Measurements from ENCODE around the gene NR1D1. TPM values are rescaled to one million over a fixed set of nuclear protein-coding genes. Genes with fewer than 3 reads are reported as not detected.

The NR1D1 gene
- total and polyA plus RNA-seq, 7 experiments from 2014 or later: 3.6 to 34.2 (median 16.4) TPM

- Histone ChIP-seq H3K27me3 (ENCODE audit: control insufficient read depth in 2 of 2, insufficient read depth in 2 of 2, low read length in 2 of 2) (no peaks in the 10 kb centered on the region), H3K9me3 (ENCODE audit: control insufficient read depth in 2 of 3, low read length in 3 of 3) (no peaks in the 10 kb centered on the region), H3K4me3 (ENCODE audit: low read length) (no peak overlapping the region), H3K27ac (ENCODE audit: low read depth, low read length) (no peak overlapping the region), H3K4me1 (ENCODE audit: control insufficient read depth in 2 of 2, insufficient read depth in 2 of 2, low read length in 2 of 2) (peaks cover 22 to 35% of the 10 kb centered on the region in 2 donors), H3K36me3 (ENCODE audit: control insufficient read depth in 2 of 3, insufficient read depth in 3 of 3, low read length in 3 of 3) (peaks cover 0 to 86% (median 29%) of the 10 kb centered on the region in 3 experiments)
- Mint-ChIP-seq H3K27ac (peak overlapping the region in 3 of 9 donors; percentile 14 to 51 (median 42)), H3K27me3 (no peaks in the 10 kb centered on the region), H3K4me1 (peaks cover 31 to 58% (median 43%) of the 10 kb centered on the region in 7 donors), H3K4me3 (no peak overlapping the region), H3K36me3 (peaks cover 14 to 44% (median 30%) of the 10 kb centered on the region in 5 donors), H3K9me3 (peaks cover 0 to 4% (median 0%) of the 10 kb centered on the region in 11 donors)
- DNase-seq (no peak), ATAC-seq (no peak)
- CTCF ChIA-PET: interaction anchor here (1.6 to 7.2 kb wide), 2 partner anchors 14 to 18 kb away, joined by 9 to 49 read pairs; no protein-coding TSS in a partner anchor
- intact Hi-C loops (cut with micrococcal nuclease): no loop called here
- POLR2A ChIA-PET: interaction anchor here (0.7 to 12.4 kb wide), 9 partner anchors 8 to 31 kb away, joined by 3 to 291 read pairs (median 7); no protein-coding TSS in a partner anchor
Measured at GRCh38 chr17:40092581-40092980, 7.8 kb downstream of the NR1D1 start.

GRCh38 chr17:40091691-40092397 lies 8.5 kb downstream of the NR1D1 start:
- Mint-ChIP-seq H3K27ac (peak overlapping the region in 4 of 9 donors; percentile 21 to 72 (median 56)), H3K27me3 (no peaks in the 10 kb centered on the region), H3K4me1 (peaks cover 30 to 58% (median 41%) of the 10 kb centered on the region in 7 donors), H3K4me3 (no peak overlapping the region), H3K9me3 (peaks cover 0 to 4% (median 0%) of the 10 kb centered on the region in 11 donors), H3K36me3 (peaks cover 20 to 45% (median 33%) of the 10 kb centered on the region in 5 donors)
- no peaks in the 10 kb centered on the region for H3K27me3 ChIP-seq (ENCODE audit: control insufficient read depth in 2 of 2, insufficient read depth in 2 of 2, low read length in 2 of 2)
- ATAC-seq (no peak), DNase-seq (no peak)
- no peaks in the 10 kb centered on the region for H3K9me3 ChIP-seq (ENCODE audit: control insufficient read depth in 2 of 3, low read length in 3 of 3)
- H3K36me3 ChIP-seq (ENCODE audit: control insufficient read depth in 2 of 3, insufficient read depth in 3 of 3, low read length in 3 of 3): peaks cover 1 to 86% (median 36%) of the 10 kb centered on the region in 3 experiments
- peaks cover 15 to 28% of the 10 kb centered on the region in 2 donors for H3K4me1 ChIP-seq (ENCODE audit: control insufficient read depth in 2 of 2, insufficient read depth in 2 of 2, low read length in 2 of 2)
- ChIA-PET POLR2A (interaction anchor here (1.0 to 4.2 kb wide), 2 partner anchors 16 to 19 kb away, joined by 3 to 19 read pairs; no protein-coding TSS in a partner anchor), CTCF (no interaction called here)
- H3K4me3 ChIP-seq (ENCODE audit: low read length): no peak overlapping the region
- intact Hi-C loops (cut with micrococcal nuclease): no loop called here
- no peak overlapping the region for H3K27ac ChIP-seq (ENCODE audit: low read depth, low read length)

- ATAC-seq: no peak
- intact Hi-C loops (cut with micrococcal nuclease): no loop called here
- H3K36me3 Mint-ChIP-seq: peaks cover 15 to 38% (median 25%) of the 10 kb centered on the region in 5 donors
- no peak for DNase-seq
- H3K27ac ChIP-seq (ENCODE audit: low read depth, low read length): no peak overlapping the region
- no peak overlapping the region for H3K4me3 ChIP-seq (ENCODE audit: low read length)
- no peaks in the 10 kb centered on the region for H3K9me3 ChIP-seq (ENCODE audit: control insufficient read depth in 2 of 3, low read length in 3 of 3)
- peaks cover 4 to 95% (median 44%) of the 10 kb centered on the region in 3 experiments for H3K36me3 ChIP-seq (ENCODE audit: control insufficient read depth in 2 of 3, insufficient read depth in 3 of 3, low read length in 3 of 3)
- ChIA-PET CTCF (interaction anchor here (1.1 to 1.7 kb wide), 3 partner anchors 15 to 77 kb away, joined by 4 to 11 read pairs (median 8); no protein-coding TSS in a partner anchor), POLR2A (interaction anchor here (0.5 to 2.4 kb wide), 9 partner anchors 9 to 50 kb away, joined by 3 to 8 read pairs (median 4); partner anchors contain the start of genes CASC3 and NR1D1)
- H3K27ac Mint-ChIP-seq: peak overlapping the region in 4 of 9 donors; percentile 51 to 87 (median 64)
- H3K27me3 Mint-ChIP-seq: no peaks in the 10 kb centered on the region
- H3K9me3 Mint-ChIP-seq: no peaks in the 10 kb centered on the region
- no peak overlapping the region for H3K4me3 Mint-ChIP-seq
- no peaks in the 10 kb centered on the region for H3K27me3 ChIP-seq (ENCODE audit: control insufficient read depth in 2 of 2, insufficient read depth in 2 of 2, low read length in 2 of 2)
- peaks cover 7 to 18% of the 10 kb centered on the region in 2 donors for H3K4me1 ChIP-seq (ENCODE audit: control insufficient read depth in 2 of 2, insufficient read depth in 2 of 2, low read length in 2 of 2)
- H3K4me1 Mint-ChIP-seq: peaks cover 21 to 55% (median 35%) of the 10 kb centered on the region in 7 donors
Measured at GRCh38 chr17:40090237-40091119, 9.9 kb downstream of the NR1D1 start.

- peaks cover 4 to 95% (median 46%) of the 10 kb centered on the region in 3 experiments for H3K36me3 ChIP-seq (ENCODE audit: control insufficient read depth in 2 of 3, insufficient read depth in 3 of 3, low read length in 3 of 3)
- H3K9me3 Mint-ChIP-seq: no peaks in the 10 kb centered on the region
Measured at GRCh38 chr17:40089077-40089895, 11.1 kb downstream of the NR1D1 start.

GRCh38 chr17:40087903-40088718 lies 12.3 kb downstream of the NR1D1 start:
- DNase-seq: no peak
- peaks cover 4 to 94% (median 45%) of the 10 kb centered on the region in 3 experiments for H3K36me3 ChIP-seq (ENCODE audit: control insufficient read depth in 2 of 3, insufficient read depth in 3 of 3, low read length in 3 of 3)
- Mint-ChIP-seq H3K27me3 (no peaks in the 10 kb centered on the region), H3K36me3 (peaks cover 4 to 40% (median 21%) of the 10 kb centered on the region in 5 donors), H3K9me3 (no peaks in the 10 kb centered on the region), H3K27ac (peak overlapping the region in 5 of 9 donors; percentile 14 to 87 (median 38)), H3K4me3 (no peak overlapping the region), H3K4me1 (peaks cover 4 to 40% (median 21%) of the 10 kb centered on the region in 7 donors)
- CTCF ChIA-PET: interaction anchor here (0.6 kb wide), 2 partner anchors 74 to 106 kb away, joined by 3 to 6 read pairs; no protein-coding TSS in a partner anchor
- peaks cover 0 to 4% of the 10 kb centered on the region in 2 donors for H3K4me1 ChIP-seq (ENCODE audit: control insufficient read depth in 2 of 2, insufficient read depth in 2 of 2, low read length in 2 of 2)
- no peak overlapping the region for H3K27ac ChIP-seq (ENCODE audit: low read depth, low read length)
- intact Hi-C loops (cut with micrococcal nuclease): no loop called here
- POLR2A ChIA-PET: interaction anchor here (1.0 to 2.4 kb wide), 2 partner anchors 21 to 23 kb away, joined by 3 to 8 read pairs; no protein-coding TSS in a partner anchor
- no peaks in the 10 kb centered on the region for H3K9me3 ChIP-seq (ENCODE audit: control insufficient read depth in 2 of 3, low read length in 3 of 3)
- ATAC-seq: no peak
- H3K4me3 ChIP-seq (ENCODE audit: low read length): no peak overlapping the region
- no peaks in the 10 kb centered on the region for H3K27me3 ChIP-seq (ENCODE audit: control insufficient read depth in 2 of 2, insufficient read depth in 2 of 2, low read length in 2 of 2)

More at GRCh38 chr17:40089077-40089895, 11.1 kb downstream of the NR1D1 start:
- no peaks in the 10 kb centered on the region for H3K9me3 ChIP-seq (ENCODE audit: control insufficient read depth in 2 of 3, low read length in 3 of 3)
- ChIA-PET POLR2A (interaction anchor here (1.0 to 2.4 kb wide), 6 partner anchors 10 to 24 kb away, joined by 3 to 8 read pairs (median 6); no protein-coding TSS in a partner anchor), CTCF (interaction anchor here (1.1 to 1.7 kb wide), 3 partner anchors 13 to 76 kb away, joined by 4 to 11 read pairs (median 8); no protein-coding TSS in a partner anchor)
- no peak overlapping the region for H3K4me3 Mint-ChIP-seq
- peaks cover 13 to 47% (median 23%) of the 10 kb centered on the region in 7 donors for H3K4me1 Mint-ChIP-seq
- DNase-seq (no peak), ATAC-seq (no peak)
- no peaks in the 10 kb centered on the region for H3K27me3 Mint-ChIP-seq
- H3K4me1 ChIP-seq (ENCODE audit: control insufficient read depth in 2 of 2, insufficient read depth in 2 of 2, low read length in 2 of 2): peaks cover 0 to 6% of the 10 kb centered on the region in 2 donors
- H3K36me3 Mint-ChIP-seq: peaks cover 14 to 41% (median 30%) of the 10 kb centered on the region in 5 donors
- H3K27me3 ChIP-seq (ENCODE audit: control insufficient read depth in 2 of 2, insufficient read depth in 2 of 2, low read length in 2 of 2): no peaks in the 10 kb centered on the region
- peak overlapping the region in 6 of 9 donors; percentile 41 to 87 (median 60) for H3K27ac Mint-ChIP-seq
- intact Hi-C loops (cut with micrococcal nuclease): no loop called here
- no peak overlapping the region for H3K4me3 ChIP-seq (ENCODE audit: low read length)
- no peak overlapping the region for H3K27ac ChIP-seq (ENCODE audit: low read depth, low read length)

All from naive thymus-derived CD4-positive, alpha-beta T cell (primary cell).